Left lung (tissue), 10 donors: ENCODE measurements around the gene SFT2D1. TPM values are rescaled to one million over a fixed set of nuclear protein-coding genes. Genes with fewer than 3 reads are reported as not detected.
A peak's percentile ranks its signal among the peaks of the same experiment; 100 is the strongest.

Source experiments
- ATAC-seq: fragments of 200-7000 bp; cut with Tn5 transposase; one replicate; pipeline ENCODE4 v1.9.1; 2020; ENCODE audit warnings: moderate library complexity
- DNase-seq, 4 donors: peaks; one replicate each; pipeline ENCODE4 v3.0.0-alpha.2; 2013 to 2020
- H3K27ac ChIP-seq, 2 donors: fragments of 200-600 bp; sonication (generic) in 1 of 2; one replicate each; pipeline versions ENCODE4 v1.5.0 to v1.8.0; 2020 to 2021
- H3K27me3 ChIP-seq, 2 donors: fragments of 200-600 bp; sonication (generic) in 1 of 2; one replicate each; pipeline versions ENCODE4 v1.5.0 to v1.8.0; 2020 to 2021
- H3K36me3 ChIP-seq, 2 donors: fragments of 200-600 bp; sonication (generic) in 1 of 2; one replicate each; pipeline versions ENCODE4 v1.5.0 to v1.8.0; 2020 to 2021
- H3K4me1 ChIP-seq, 2 donors: fragments of 200-600 bp; one replicate each; pipeline ENCODE4 v1.8.0; 2021
- H3K4me3 ChIP-seq, 2 donors: fragments of 200-600 bp; sonication (generic) in 1 of 2; one replicate each; pipeline versions ENCODE4 v1.5.0 to v1.8.0; 2020 to 2021; ENCODE audit warnings: mild to moderate bottlenecking in 1 of 2
- H3K9me3 ChIP-seq, 2 donors: fragments of 200-600 bp; sonication (generic) in 1 of 2; one replicate each; pipeline versions ENCODE4 v1.5.0 to v1.8.0; 2020 to 2021
- intact Hi-C, 2 donors: fragments of 100-400 bp; cut with DNase I; formaldehyde crosslinking; loops; one replicate each; pipeline versions ENCODE4 v1.11.2 to v1.14.2; 2022
- polyA plus RNA-seq, 6 donors: library from polyadenylated mRNA; unstranded; fragments of 120-200 nt; gene quantifications; one replicate each; pipeline ENCODE4 v1.2.1, GENCODE V29; 2013; ENCODE audit not compliant: insufficient read length in 6 of 6
- total RNA-seq, 2 donors: library from RNA; stranded (reverse); fragmentation: NEBNext Ultra II Directional; extraction: Animal tissue kit (Norgen Biotek cat#: 25700); gene quantifications; one replicate each; pipeline ENCODE4 v1.2.1, GENCODE V29; 2021
- TF ChIP-seq, protein P1 (sequence below), 2 donors: fragments of 200-600 bp; sonication (generic) in 1 of 2; IDR thresholded peaks; one replicate each; pipeline versions ENCODE4 v1.5.0 to v1.8.0; 2021; ENCODE audit warnings: antibody characterized with exemption in 2 of 2
- donor health status: DM: no; HTN: yes; CAD: no.
- donor health status: DM: no; HTN: no; CAD: no.

The SFT2D1 gene
- total and polyA plus RNA-seq, 8 donors, result 49.5 to 63.8 (median 59.9) TPM

DNA sequence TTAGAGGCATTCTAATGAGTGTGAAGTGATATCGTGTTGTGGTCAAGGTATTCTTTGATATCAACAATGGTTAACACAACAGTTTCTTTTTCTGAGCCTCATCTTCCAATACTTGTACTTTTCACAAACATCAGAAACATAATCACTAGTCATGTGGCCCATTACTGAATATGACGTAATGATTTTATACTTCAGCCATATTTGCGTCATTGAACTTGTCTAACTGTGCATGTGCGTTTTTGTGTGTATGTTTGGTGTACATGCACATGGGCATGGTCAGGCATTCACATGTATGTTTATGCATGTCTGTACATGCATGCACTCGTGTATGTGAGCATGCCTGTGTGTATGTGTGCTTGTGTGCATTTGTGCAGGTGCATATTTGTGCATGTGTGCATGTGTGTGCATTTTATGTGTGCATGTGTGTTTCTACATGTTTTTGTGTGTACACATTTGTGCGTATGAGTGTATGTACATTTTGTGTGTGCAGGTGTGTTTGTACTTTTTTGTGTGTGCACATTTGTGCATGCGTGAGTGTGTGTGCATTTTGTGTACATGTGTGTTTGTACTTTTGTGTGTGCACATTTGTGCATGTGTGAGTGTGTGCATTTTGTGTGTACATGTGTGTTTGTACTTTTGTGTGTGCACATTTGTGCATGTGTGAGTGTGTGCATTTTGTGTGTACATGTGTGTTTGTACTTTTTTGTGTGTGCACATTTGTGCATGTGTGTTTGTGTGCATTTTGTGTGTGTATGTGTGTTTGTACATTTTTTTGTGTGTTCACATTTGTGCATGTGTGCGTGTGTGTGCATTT, 63.6 kb downstream of the SFT2D1 start:
- TF ChIP-seq, protein P1, sequence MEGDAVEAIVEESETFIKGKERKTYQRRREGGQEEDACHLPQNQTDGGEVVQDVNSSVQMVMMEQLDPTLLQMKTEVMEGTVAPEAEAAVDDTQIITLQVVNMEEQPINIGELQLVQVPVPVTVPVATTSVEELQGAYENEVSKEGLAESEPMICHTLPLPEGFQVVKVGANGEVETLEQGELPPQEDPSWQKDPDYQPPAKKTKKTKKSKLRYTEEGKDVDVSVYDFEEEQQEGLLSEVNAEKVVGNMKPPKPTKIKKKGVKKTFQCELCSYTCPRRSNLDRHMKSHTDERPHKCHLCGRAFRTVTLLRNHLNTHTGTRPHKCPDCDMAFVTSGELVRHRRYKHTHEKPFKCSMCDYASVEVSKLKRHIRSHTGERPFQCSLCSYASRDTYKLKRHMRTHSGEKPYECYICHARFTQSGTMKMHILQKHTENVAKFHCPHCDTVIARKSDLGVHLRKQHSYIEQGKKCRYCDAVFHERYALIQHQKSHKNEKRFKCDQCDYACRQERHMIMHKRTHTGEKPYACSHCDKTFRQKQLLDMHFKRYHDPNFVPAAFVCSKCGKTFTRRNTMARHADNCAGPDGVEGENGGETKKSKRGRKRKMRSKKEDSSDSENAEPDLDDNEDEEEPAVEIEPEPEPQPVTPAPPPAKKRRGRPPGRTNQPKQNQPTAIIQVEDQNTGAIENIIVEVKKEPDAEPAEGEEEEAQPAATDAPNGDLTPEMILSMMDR (IDR thresholded peaks at IDR 0.05), result no peak
- no peak for DNase-seq
- intact Hi-C loops, result no loop called here

DNA sequence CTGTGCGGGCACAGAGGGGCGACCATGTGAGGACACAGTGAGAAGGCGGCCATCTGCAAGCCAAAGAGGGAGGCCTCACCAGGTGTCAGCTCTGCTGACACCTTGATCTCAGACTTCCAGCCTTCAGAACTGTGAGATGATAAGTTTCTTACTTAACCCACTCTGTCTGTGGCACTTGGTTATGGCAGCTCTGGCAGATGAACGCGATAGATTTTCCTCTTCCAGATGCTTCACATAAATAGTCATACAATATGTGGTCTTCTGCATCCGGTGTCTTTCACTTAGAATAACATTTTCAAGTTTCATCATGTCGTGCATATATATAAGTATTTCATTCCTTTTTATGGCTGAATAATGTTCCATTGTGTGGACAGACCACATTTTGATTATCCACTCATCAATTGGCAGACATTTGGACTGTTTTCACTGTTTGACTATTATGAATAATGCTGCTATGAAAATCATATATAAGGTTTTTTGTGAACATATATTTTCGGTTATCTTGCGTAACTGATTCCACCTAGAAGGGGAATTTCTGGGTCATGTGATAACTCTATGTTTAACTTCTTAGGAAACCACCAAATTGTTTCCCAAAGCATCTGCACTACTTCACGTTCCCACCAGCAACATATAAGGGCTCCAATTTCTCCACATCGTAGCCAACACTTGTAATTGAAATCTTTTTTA, 64.3 kb downstream of the SFT2D1 start:
- Histone ChIP-seq H3K27me3 (peaks cover 0 to 10% of the 10 kb centered on the region in 2 donors), H3K27ac (no peak overlapping the region), H3K9me3 (no peaks in the 10 kb centered on the region), H3K4me3 (no peak overlapping the region), H3K36me3 (no peaks in the 10 kb centered on the region), H3K4me1 (peaks cover 0 to 7% of the 10 kb centered on the region in 2 donors)
- intact Hi-C loops, result no loop called here
- TF ChIP-seq, protein P1 (IDR thresholded peaks at IDR 0.05), result no peak
- ATAC-seq (no peak), DNase-seq (no peak)

More for the DNA sequence above, 63.6 kb downstream of the SFT2D1 start:
- Histone ChIP-seq H3K36me3 (no peaks in the 10 kb centered on the region), H3K27ac (no peak overlapping the region), H3K27me3 (peaks cover 0 to 16% of the 10 kb centered on the region in 2 donors), H3K4me3 (no peak overlapping the region), H3K4me1 (peaks cover 0 to 7% of the 10 kb centered on the region in 2 donors), H3K9me3 (no peaks in the 10 kb centered on the region)
- ATAC-seq, result no peak

DNA sequence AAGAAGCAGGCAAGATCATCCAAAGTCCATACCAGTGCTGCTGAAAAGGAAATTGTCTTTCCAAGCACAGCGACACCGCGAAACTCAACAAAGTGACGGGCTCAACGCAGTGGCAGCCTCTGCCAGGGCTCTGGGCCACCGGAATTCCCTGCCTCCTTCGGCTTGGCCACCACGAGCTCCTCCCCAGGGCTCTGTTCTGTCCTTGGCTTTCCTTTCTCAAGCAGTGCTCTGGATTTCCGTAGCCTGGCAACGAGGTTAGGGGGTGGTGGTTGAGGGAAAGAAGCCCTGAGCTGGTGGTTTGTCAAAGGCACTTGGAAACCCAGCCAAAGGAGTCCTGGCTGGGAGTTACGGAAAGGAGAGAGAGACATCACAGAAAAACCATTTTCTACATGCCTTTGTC, 65.3 kb downstream of the SFT2D1 start:
- Histone ChIP-seq H3K4me3 (no peak overlapping the region), H3K27me3 (peaks cover 0 to 10% of the 10 kb centered on the region in 2 donors), H3K27ac (no peak overlapping the region), H3K4me1 (peaks cover 0 to 7% of the 10 kb centered on the region in 2 donors), H3K36me3 (no peaks in the 10 kb centered on the region), H3K9me3 (no peaks in the 10 kb centered on the region)
- intact Hi-C loops, result no loop called here
- peak; percentile 30 for ATAC-seq
- TF ChIP-seq, protein P1 (IDR thresholded peaks at IDR 0.05), result no peak
- no peak for DNase-seq

DNA sequence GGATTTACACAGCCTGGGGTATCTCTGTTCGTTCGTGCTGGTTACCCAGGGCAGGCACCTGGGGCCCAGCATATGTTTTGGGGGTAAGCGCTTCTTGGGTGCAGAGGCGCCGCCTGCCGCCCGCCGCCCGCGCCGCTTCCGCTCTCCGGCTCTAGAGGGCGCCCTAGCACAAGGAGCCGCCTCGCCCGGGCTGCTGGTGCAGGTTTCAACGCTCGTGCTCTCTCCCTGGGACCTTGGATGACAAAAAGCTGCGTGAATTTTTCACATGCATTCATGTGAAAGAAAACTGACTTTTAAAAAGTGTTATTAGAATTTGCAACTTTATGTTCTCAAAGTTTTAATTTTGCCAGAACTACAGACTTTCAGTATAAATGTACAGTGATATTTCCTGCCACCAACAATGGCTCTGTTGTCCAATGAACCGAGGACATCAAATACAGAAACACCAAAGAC, 66.6 kb downstream of the SFT2D1 start:
- H3K4me3 ChIP-seq, result no peak overlapping the region
- TF ChIP-seq, protein P1 (IDR thresholded peaks at IDR 0.05), result peak; percentile 99
- H3K4me1 ChIP-seq, result peaks cover 0 to 7% of the 10 kb centered on the region in 2 donors
- no peaks in the 10 kb centered on the region for H3K36me3 ChIP-seq
- no peaks in the 10 kb centered on the region for H3K9me3 ChIP-seq
- peak; percentile 38 to 97 (median 68) for DNase-seq
- ATAC-seq, result peak; percentile 98
- no peak overlapping the region for H3K27ac ChIP-seq
- peaks cover 0 to 10% of the 10 kb centered on the region in 2 donors for H3K27me3 ChIP-seq
- intact Hi-C loops, result no loop called here
